Measurements from ENCODE around the gene HAP1.

Gene HAP1

GRCh38 chr17:41762391-41762790 lies 27.9 kb upstream of the HAP1 start:
- DNase-seq = no peak

GRCh38 chr17:41760878-41761277 lies 26.4 kb upstream of the HAP1 start:
- DNase-seq = no peak

- DNase-seq = no peak
Observed at GRCh38 chr17:41758601-41759000, 24.2 kb upstream of the HAP1 start.

GRCh38 chr17:41754066-41754465 lies 19.6 kb upstream of the HAP1 start:
- no peak for DNase-seq

GRCh38 chr17:41751288-41751687 lies 16.8 kb upstream of the HAP1 start:
- no peak for DNase-seq

GRCh38 chr17:41750862-41751261 lies 16.4 kb upstream of the HAP1 start:
- DNase-seq = no peak

GRCh38 chr17:41748275-41748674 lies 13.8 kb upstream of the HAP1 start:
- no peak for DNase-seq

GRCh38 chr17:41741709-41742108 lies 7.3 kb upstream of the HAP1 start:
- DNase-seq = no peak

GRCh38 chr17:41740506-41740905 lies 6.1 kb upstream of the HAP1 start:
- DNase-seq = no peak

- no peak for DNase-seq
Observed at GRCh38 chr17:41739661-41740352, 5.4 kb upstream of the HAP1 start.

- no peak for DNase-seq
Observed at GRCh38 chr17:41738801-41739112, 4.3 kb upstream of the HAP1 start.

GRCh38 chr17:41738077-41738800 lies 3.8 kb upstream of the HAP1 start:
- DNase-seq = peak; percentile 89

GRCh38 chr17:41737680-41738023 lies 3.2 kb upstream of the HAP1 start:
- no peak for DNase-seq

GRCh38 chr17:41736983-41737679 lies 2.7 kb upstream of the HAP1 start:
- DNase-seq = no peak

GRCh38 chr17:41735744-41736143 lies 1.3 kb upstream of the HAP1 start:
- no peak for DNase-seq

- no peak for DNase-seq
Observed at GRCh38 chr17:41734949-41735313, 488 bp upstream of the HAP1 start.

GRCh38 chr17:41733348-41734138 lies 900 bp downstream of the HAP1 start:
- no peak for DNase-seq

GRCh38 chr17:41731836-41732235 lies 2.6 kb downstream of the HAP1 start:
- DNase-seq = no peak

GRCh38 chr17:41730479-41730878 lies 4.0 kb downstream of the HAP1 start:
- no peak for DNase-seq

- no peak for DNase-seq
Observed at GRCh38 chr17:41728056-41728455, 6.4 kb downstream of the HAP1 start.

GRCh38 chr17:41725134-41725533 lies 9.3 kb downstream of the HAP1 start:
- DNase-seq = no peak

GRCh38 chr17:41724476-41725050 lies 9.9 kb downstream of the HAP1 start:
- no peak for DNase-seq

- DNase-seq = no peak
Observed at GRCh38 chr17:41723801-41724475, 10.5 kb downstream of the HAP1 start.

Data from activated CD4-positive, alpha-beta T cell treated with anti-CD3 and anti-CD28 coated beads, Interleukin-10, Interleukin-2, amounts not matched to agents 100 ng/mL and 50 ng/mL, durations not matched to agents 16 hours and 8 hours (primary cell).